ENCODE results near the gene PKIG.

The PKIG gene

DNA sequence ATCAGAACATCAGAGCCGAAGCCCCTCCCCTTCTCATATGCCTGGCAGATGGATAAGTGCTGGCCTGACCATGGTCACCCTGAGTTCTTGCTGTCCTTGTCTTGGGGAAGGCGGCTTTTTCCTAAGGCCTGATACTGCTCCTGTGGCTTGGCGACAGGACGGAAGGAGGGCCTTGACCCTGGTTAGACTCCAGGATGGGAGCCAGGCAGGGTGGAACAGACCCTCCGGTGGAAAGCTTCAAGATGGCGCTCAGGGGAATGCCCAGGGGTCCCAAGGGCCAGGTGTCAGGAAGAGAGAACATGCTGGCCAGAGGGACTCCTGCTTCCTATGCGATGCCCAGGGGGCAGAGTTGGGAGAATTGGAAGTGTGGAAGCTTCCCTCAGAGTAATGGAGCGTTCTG is 39.6 kb downstream of the PKIG start:
- DNase-seq, result no peak

DNA sequence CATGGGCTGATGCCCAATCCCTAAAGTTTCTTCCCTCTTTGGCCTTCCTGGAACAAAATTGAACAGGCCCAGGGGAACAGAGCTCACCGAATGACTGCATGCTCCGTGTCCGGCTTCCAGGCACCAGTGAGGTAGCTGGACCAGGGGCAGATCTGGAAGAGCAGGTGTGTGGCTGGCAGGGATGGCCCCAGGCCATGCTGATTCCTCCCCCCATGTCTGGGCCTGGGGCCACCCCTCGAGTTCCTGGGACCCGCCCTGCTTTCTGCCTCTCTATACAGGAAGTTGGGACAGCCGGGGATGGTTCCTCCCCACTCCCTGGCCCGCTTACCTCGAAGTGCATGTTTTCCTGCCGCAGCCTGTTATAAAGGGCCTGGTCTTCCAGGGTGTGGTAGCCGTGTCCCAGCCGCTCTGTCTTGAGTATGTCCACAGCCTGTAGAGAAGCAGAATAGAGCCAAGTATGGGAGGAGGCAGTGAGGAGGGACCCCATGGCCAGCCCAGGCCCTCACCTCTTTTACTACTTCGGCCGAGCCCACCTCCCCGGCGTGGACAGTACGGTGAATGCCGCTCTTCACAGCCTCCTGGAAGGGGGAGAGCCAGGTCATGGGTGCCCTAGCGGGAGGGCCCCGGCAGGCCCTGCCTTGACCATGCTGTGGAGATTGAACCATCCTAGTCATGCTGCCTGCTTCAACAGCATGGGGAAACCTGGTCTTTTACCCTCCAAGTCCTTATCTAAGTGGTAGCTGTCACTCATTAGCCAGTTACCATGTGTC is 40.3 kb downstream of the PKIG start:
- no peak for DNase-seq

DNA sequence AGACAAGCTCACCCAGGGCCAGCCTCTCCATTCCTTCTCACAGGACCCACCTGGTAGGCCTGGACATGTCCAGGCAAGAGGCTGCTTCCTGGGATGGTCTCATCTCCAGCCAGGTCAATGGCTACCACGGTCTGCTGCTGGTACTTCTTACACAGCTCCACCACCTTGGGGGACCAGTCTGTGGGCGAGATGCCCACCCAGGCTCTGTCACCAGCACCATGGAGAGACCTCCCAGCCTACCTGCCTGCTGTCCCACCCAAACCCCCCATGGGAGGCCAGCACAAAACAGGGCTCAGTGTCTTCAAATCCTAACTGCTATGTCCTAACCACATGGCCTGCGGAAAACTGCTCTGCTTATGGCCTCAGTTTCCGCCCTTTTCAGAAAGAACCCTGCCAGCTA is 41.8 kb downstream of the PKIG start:
- DNase-seq, result no peak

DNA sequence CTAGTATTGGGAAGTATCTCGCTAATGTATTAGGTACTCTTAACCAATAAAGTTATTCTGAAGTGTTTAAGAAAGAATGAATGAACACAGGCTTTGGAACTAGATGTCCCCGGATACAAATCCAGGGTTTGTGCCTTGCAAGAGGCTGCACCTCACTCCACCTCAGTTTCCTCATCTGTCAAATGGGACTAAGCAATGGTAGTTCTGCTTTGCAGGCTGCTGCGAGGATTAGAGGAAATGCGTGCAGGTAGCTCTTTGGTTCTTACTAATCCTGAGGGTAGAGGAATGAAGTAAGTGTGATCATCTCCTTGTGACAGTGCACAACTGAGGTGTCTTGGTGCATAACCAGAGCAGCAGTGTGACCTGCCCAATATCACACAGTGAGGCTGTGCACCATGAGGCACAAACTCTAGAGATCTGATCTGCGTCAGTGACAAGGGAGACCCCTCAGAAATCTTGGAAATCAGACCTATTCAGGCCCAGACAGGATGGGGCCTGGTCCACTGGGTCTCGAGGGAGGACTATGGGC is 42.4 kb downstream of the PKIG start:
- no peak for DNase-seq

DNA sequence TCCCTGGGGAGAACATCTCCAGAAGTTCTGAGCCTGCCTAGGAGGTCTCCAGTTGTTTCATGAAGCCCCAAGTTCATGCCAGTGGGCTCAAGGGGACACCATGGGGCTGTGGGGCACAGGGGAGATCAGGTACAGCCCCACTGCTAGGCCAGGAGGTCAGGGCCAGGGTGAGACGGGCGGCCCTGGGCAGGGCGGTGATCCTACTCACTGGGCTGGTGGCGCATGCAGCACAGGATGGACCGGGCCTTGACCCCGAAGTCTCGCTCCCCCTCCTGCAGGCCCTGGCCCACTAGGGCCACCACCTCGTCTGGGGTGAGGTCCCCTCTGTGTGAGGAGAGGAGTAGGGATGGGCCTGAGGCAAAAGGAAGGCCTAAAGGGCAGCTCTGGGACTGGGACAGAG is 43.0 kb downstream of the PKIG start:
- no peak for DNase-seq

DNA sequence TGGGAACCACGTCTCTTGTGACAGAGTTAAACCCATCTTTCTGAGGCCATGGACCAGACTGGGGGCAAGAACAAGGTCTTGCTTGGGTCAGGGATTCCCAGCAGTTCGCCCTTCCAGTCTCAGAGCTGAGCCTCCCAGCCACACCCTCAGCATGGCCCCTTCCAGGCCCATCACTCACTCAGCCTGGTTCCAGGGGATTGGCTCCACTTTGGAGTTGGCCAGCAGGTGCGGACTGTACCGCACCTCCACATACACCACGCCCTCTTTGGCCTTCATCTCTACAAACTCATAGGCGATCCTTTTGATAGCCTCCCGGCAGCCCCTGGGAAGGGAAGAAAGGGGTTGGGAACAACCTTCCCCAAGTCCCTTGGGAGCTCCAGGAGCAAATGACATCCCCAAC is 43.9 kb downstream of the PKIG start:
- DNase-seq, result no peak

DNA sequence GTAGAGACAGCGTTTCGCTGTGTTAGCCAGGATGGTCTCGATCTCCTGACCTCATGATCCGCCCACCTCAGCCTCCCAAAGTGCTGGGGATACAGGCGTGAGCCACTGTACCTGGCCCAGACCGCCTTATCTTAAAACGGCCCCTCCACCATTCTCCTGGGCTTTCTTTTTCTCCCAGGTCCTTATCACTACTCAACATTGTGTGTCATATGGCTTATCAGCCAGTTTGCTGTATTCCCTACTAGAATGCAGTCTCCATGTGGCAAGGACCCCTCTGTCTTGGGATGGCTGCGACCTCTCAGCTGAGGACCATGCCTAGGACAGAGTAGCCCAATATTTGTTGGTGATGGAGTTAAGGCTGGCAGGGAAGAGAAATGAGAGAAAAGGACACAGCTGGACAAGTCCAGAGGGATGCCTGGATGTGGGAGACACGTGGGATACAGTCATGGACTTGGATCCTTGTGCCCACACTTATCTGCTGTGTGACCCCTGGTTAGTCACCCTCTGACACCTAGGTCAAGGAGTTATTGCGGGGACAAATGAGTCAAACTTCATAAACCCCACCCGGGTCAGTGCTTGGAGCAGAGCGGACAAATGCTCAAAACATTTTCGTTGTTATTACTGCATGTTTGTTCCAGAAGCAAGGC is 45.1 kb downstream of the PKIG start:
- no peak for DNase-seq

DNA sequence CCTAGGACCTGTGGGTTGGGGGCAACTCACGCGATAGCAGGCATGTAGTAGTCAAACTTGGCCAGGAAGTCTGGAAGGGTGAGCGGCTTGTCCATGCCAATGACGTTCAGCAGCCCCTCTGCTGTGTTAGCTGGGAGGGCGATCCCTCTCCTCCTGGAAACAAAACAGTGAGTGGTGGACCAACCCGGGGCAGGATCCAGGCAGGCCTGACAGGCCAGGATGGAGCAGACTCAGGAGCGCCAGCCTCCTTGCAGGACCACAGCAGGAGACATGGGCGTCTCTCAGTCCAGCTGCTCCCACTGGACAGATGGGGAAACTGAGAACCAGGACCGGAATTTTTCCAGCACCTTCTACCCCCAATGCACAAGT is 46.6 kb downstream of the PKIG start:
- no peak for DNase-seq

DNA sequence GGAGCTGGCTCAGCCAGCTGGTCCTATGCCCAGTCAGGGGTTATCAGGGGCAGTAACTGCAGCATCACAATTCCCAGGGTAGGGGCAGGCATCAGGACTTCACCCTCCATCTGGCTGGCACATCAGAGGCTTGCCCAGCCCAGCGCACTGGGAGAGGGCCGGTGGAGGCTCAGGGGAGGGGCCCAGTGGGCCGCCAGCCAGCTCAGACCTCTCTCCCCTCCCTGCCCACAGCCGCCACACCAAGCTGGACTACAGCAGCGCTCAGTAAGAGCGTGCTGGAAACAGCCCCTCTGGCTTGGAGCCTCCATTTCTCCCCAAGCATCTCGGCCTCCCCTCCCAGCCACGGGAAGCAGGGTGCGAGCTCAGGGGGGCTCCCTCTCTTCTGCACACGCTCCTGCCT is 47.2 kb downstream of the PKIG start:
- no peak for DNase-seq

DNA sequence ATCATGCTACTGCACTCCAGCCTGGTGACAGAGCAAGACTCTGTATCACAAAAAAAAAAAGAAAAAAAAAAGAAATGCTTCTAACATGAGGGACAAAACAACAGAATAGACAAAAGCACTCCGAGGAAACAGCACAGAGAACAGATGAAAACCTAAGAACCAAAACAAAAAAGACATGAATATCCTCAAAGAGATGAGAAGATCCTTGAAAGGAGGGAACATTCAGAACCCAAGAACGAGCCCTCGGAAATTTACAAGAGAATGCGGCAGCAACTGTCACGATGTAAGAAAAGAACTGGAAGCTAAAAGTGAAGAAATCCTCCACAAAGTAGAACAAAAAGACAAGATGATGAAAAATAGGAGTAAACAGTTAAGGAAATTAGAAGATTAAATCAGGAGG is 47.9 kb downstream of the PKIG start:
- DNase-seq, result no peak

DNA sequence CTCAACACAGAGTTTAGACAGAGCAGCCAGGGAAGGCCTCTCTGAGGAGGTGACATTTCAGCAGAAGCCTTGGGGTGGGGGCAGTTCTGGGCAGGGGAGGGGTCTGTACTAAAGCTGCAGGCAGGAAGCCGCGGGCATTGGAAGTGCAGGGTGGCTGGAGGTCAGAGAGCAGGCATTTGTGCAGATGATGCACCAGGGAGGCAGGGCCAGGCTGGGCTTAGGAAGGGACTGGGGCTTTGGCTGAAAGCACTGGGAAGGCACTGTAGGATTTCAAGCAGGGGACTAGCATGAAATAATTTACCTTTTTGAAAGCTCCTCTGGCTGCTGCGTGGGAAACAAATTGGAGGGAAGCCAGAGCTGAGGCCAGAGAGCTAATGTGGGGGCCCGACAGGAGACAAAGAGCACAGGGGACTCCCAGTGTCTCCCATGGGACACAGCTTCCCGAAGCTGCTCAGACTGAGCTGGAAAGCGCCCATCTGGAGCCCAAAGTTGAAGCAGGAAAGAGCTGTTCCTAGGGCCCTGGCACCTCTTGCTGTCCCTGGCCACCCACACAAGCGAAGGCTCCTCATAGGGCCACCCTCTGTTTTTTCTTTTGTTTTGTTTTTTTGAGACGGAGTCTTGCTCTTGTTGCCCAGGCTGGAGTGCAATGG is 49.8 kb downstream of the PKIG start:
- no peak for DNase-seq

DNA sequence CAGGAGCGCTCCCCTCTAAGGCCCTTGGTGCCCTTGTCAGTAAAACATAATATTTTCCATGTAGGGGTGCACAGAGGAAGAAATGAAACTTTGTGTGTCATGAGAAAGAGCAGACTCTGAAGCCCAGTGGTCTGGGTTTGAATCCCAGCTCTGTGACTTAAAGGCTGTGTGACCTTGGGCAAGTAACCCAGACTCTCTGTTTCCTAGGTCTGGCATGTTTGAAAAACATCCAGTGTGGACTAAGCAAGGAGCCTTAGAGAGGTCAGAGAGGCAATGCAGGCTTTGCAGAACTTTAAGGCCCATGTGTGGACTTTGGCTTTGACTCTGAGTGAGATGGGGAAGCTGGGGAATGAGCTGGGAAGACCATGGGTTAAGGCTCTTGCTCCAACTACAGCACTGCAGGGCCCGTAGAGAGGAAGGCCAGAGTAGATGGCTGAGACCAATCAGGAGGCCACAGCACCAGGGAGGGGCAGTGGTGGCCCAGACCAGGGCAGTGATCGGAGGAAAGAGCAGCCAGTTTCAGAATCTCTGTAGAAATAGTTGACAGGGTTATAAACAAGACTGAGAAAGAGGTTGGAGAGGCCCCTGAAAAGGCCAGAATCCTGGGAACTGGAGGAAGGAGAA is 50.9 kb downstream of the PKIG start:
- DNase-seq, result no peak

DNA sequence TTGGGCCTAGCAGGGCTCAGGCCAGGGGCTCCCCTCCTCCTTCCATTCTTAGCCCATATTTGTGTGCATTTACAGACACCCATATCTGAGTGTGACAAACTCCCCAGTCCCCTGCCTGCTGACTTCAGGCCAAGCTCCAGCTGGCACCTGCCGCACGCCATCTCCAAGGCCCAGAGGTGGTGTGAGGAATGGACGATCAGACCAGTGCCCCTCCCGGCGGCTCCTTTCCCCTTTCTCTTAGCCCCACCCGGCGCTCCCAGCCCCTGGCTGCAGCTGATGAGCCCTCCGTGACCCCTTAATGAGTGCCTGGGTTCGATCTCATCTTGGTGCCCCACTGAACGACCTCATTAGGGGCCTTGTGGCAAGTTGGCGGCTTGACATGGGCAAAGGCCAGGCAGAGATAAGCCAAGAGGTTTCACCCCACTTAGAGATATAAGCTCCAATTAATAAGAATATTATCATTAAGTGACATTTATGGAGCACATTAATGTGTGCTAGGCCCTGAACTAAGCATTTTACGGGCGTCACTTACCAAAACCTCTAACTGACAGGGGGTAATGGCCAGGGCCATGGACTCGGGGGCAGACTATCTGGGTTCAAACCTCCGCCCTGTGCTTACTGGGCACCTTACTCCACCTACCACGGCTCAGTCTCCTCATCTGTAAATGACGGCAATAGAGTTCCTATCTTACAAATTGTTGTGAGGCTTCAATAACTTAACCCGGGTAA is 51.7 kb downstream of the PKIG start:
- DNase-seq, result no peak

DNA sequence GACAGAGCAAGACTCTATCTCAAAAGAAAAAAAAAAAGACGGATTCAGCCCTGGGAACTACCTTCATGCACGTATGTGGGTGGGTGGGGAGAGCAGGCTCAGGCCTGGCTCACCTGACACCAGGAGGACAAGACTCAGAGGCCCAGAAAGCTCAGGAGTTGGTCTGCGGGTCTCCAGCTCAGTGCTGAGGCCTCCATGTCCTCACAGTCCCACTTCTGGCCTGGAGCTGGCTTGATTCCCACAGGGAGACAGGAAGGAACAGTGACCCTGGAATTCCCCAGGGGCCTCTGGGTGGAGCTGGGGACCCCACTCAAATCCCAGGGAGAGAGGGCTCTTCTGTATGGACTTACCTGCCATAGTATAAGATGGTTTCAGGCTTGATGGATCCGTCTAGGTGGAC is 53.5 kb downstream of the PKIG start:
- no peak for DNase-seq

DNA sequence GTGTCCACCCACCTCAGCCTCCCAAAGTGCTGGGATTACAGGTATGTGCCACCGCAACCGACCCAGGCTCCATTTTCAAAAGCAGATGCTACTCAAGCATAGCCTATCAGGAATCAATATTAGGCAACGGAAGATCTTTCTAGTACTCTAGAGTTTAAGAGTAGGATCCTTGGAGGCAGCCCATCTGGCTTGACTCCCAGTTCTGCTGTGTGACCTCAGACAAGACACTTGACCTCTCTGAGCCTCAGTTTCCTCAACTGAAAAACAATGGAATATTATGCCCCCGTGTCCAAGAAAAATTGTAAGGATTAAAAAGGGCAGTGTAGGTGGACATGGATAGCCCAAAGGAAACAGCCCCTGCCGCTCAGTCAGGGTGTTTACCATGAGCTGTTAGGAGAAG is 54.7 kb downstream of the PKIG start:
- DNase-seq, result no peak

DNA sequence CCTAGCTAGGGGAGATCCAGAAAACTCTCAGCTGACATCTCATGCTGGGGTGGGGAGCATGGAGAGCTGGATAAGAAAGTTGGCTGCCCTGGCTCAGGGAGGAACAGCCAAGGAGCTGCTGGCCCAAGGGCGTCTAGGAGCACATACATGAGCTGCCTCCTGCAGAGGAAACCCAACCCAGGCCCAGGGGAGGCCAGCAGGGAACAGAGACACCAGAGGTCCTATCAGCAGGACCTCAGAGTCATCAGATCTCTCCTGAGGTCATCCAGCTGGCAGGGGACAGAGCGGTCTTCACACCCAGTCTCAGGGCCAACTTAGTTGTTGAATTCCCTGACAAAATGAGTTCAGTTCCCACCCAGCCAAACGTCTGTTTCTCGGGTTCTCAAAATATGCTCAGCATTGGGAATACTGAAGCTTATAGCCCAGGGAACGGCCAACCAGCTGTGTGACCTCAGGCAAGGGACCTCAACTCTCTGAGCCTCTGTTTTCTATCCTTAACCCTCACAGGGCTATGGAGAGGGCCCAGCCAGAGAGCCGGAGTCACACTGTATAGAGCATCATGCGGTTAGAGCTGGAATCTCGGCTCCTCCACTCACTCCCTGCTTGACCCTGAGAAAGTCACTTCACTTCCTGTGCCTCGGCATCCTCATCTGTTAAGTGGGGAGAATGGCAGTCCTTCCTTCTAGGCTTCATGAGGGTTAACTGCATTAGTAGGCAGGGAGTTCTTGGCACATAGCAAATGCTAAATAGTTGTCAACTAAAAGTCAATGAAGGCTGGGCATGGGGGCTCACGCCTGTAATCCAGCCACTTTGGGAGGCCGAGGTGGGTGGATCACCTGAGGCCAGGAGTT is 55.4 kb downstream of the PKIG start:
- no peak for DNase-seq

DNA sequence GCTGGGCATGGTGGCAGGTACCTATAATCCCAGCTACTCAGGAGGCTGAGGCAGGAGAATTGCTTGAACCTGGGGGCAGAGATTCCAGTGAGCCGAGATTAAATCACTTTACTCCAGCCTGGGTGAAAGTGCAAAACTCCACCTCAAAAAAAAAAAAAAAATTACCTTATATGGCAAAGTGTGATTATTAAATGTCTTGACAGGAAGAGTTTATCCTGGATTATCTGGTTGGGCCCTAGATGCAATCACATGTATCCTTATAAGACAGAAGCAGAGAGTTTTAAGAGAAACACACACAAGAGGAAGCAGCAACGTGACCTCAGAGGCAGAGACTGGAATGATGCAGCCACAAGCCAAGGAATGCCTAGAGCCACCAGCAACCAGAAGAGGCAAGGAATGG is 58.1 kb downstream of the PKIG start:
- DNase-seq, result no peak

DNA sequence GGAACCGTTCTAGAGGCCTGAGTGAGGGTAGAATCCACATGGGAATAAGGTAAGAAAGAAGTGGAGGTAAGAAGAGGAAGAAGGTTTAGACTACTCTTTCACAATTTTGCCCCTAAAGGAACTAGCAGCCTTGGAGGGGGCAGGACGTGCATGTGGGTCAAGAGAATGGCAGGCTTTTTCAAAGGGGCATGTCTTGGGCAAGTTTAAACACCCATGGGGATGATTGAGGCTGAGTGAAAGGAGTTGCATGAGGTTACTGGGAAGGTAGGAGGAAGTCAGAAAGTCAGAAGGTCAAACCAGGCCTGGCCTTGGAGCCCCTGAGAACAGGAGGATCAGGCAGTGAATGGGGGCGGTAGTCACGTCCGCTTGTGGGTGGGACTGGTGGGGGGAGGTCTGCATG is 58.9 kb downstream of the PKIG start:
- no peak for DNase-seq

DNA sequence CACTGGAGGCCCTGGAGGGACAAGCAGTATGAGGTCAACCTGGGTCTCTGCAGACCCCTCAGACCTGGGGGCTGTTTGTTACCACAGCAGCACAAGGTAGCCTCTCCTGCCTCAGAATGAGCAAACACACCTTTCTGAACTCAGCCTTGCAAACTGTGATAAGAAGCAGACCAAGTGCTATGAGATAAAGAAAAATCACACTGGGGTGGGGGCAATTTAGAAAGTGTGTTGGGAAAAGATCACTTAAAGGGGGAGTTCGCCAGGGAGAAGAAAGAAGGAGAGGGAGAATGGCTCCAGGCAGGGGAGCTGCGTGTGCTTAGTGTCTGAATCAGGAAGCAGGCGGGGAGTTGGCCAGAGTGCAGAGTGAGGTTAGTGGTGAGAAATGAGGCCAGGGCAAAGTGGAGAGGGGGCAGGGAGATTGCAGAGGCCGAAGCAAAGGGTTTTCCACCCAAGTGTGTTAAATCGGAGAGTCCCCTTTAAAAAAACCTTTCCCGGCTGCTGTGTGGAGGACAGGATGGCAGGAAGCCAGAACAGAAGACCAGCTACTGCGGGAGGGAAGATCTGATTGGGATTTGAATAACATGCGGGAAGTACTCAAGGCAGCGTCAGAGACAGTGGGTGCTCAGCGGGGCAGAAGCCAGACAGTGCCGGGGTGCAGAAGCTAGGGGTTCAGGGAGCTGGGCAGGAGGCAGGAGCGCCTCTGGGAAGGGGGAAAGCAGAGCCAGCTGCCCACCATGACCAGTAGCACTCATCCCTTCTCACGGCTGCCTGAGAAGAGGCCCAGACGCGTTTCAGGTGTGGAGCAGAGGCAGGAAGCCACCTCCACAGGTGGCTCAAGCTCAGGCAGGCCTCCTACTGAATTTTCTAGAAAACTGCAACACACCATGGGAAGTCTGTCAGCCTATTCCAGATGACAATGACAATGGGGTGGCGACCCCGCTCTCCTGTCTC is 60.1 kb downstream of the PKIG start:
- peak in 1 of 2 donors; percentile 21 for DNase-seq

DNA sequence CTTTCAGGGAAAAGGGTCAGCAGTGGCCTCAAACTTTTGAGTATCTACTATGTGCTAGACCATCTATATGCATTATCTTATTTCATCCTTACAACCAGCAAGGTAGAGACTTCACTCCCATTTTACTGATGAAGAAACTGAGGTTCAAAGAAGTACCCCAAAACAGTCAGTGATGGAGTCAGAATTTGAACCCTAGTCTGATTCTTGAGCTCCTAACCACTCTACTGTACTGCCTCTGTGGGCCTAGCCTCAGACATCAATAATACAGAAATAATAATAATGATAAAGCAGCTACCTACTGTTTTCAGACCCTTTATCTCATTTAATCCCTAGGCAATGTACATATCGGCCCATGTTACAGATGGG is 60.8 kb downstream of the PKIG start:
- DNase-seq, result no peak

All from stimulated activated CD4-positive, alpha-beta T cell treated with anti-CD3 and anti-CD28 coated beads, Interleukin-2, amount 100 ng/mL, for 24 hours (primary cell).